SK-N-MC (cell line): ENCODE results near the gene CHI3L1.

ENCODE experiments used
- EZH2 ChIP-seq: fragments of 200-600 bp; sonication (generic); IDR thresholded peaks from one replicate; pipeline ENCODE4 v1.6.1; 2017; ENCODE audit warnings: antibody characterized with exemption
- POLR2AphosphoS5 ChIP-seq: IDR thresholded peaks from 2 replicates; pipeline ENCODE4 v1.6.1; 2012; ENCODE audit warnings: mild to moderate bottlenecking, low read depth, low read length, borderline replicate concordance

DNA sequence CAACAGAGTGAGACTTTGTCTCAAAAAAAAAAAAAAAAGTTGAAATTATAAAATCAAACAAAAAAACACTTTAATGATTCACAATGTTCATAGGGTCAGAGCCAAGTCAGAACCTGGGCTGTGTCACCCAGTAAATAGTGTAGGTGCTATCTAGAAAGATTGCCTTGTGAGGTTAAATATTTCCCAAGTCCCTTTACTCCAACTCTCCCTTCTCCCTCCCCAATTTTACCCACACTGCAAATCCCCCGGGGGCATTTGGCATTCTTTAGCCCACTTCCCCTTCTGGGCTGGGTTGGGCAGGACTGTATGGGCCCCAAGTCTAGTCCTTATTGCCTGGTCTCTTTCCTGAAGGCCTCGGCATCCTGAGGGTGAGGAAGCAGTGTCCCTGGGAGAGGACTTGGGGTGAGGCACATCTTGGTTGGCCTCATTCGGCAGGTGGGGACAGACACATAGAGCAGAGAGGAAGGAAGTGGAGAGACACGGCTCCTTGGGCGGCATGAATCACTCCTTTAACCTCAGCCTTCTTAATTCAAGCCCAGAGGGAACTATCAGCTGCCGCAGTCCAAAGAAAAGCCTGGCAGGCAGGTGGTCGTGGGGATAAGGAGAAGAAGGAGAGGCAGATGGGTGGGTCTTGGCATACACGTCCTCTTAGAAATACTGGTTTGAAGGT, 50.7 kb downstream of the CHI3L1 start:
- no peak for TF ChIP-seq EZH2
- TF ChIP-seq POLR2AphosphoS5: no peak
